B cell (primary cell): ENCODE measurements around the gene LMF2. TPM values are rescaled to one million over a fixed set of nuclear protein-coding genes. Genes with fewer than 3 reads are reported as not detected.

ENCODE experiments used
- ATAC-seq: fragments of 200-7000 bp; cut with Tn5 transposase; one replicate; pipeline ENCODE4 v1.10.0; 2021; ENCODE audit warnings: low read depth, mild to moderate bottlenecking, moderate number of reproducible peaks, moderate library complexity
- CTCF ChIA-PET: fragments of 350-600 bp; sonication (Branson Sonifier 250); formaldehyde crosslinking; loops from one replicate; lab custom pipeline; 2021; ENCODE audit warnings: antibody characterized with exemption, inconsistent platforms; lab: Charles Lee
- POLR2A ChIA-PET: fragments of 350-600 bp; sonication (Branson Sonifier 250); formaldehyde crosslinking; loops from one replicate; lab custom pipeline; 2021; ENCODE audit warnings: antibody characterized with exemption; lab: Charles Lee
- DNase-seq: peaks from one replicate; pipeline ENCODE4 v3.0.0; 2013
- H2AFZ ChIP-seq: 2 replicates; pipeline ENCODE4 v1.6.1; 2012; ENCODE audit warnings: mild to moderate bottlenecking, low read depth, low read length; ENCODE audit not compliant: insufficient read depth, poor library complexity, severe bottlenecking
- H3K27ac ChIP-seq, 2 donors: 1 replicate in 1 of 2; 2 replicates in 1 of 2; pipeline ENCODE4 v1.5.1; 2012 to 2013; ENCODE audit warnings: low read length in 2 of 2, mild to moderate bottlenecking in 2 of 2, moderate library complexity in 1 of 2
- H3K27me3 ChIP-seq, 4 experiments: fragments of 200-600 bp in 1 of 4; sonication (generic) in 1 of 4; replicated peaks in 1 of 4; 1 replicate in 2 of 4; 2 replicates in 2 of 4; pipeline versions ENCODE4 v1.6.1 to v1.7.0; 2013 to 2016; ENCODE audit warnings: low read length in 3 of 4, mild to moderate bottlenecking in 2 of 4, mixed read lengths in 1 of 4, moderate library complexity in 1 of 4; ENCODE audit not compliant: insufficient read depth in 4 of 4, control insufficient read depth in 3 of 4; ENCODE audit errors: control extremely low read depth in 1 of 4
- H3K36me3 ChIP-seq, 2 experiments: replicated peaks in 1 of 2; 1 replicate in 1 of 2; 2 replicates in 1 of 2; pipeline versions ENCODE4 v1.6.1 to v1.7.1; 2013; ENCODE audit warnings: low read length in 1 of 2; ENCODE audit not compliant: insufficient read depth in 2 of 2, control insufficient read depth in 1 of 2; ENCODE audit errors: control extremely low read depth in 1 of 2, extremely low read depth in 1 of 2
- H3K4me1 ChIP-seq, 2 donors: fragments of 200-600 bp in 1 of 2; sonication (generic) in 1 of 2; 1 replicate in 1 of 2; 2 replicates in 1 of 2; pipeline versions ENCODE4 v1.5.1 to v1.6.1; 2013 to 2017; ENCODE audit warnings: low read length in 2 of 2; ENCODE audit not compliant: control insufficient read depth in 2 of 2, insufficient read depth in 2 of 2
- H3K4me2 ChIP-seq: replicated peaks from 2 replicates; pipeline ENCODE3; 2012; ENCODE audit warnings: mild to moderate bottlenecking, low read depth, low read length; ENCODE audit not compliant: poor library complexity, severe bottlenecking
- H3K4me3 ChIP-seq, 5 experiments: fragments of 200-600 bp in 1 of 5; sonication (generic) in 1 of 5; 1 replicate in 3 of 5; 2 replicates in 2 of 5; pipeline versions ENCODE4 v1.5.1 to v1.7.0; 2011 to 2016; ENCODE audit warnings: low read length in 4 of 5, mild to moderate bottlenecking in 4 of 5, low read depth in 2 of 5, control low read depth in 1 of 5, moderate library complexity in 1 of 5; ENCODE audit not compliant: insufficient read depth in 1 of 5; ENCODE audit errors: control extremely low read depth in 1 of 5, extremely low read depth in 1 of 5
- H3K79me2 ChIP-seq: fragments of 200-600 bp; sonication (generic); one replicate; pipeline ENCODE4 v1.6.0; 2016; ENCODE audit warnings: low read length; ENCODE audit not compliant: control insufficient read depth, insufficient read depth
- H3K9ac ChIP-seq: fragments of 200-600 bp; sonication (generic); 2 replicates; pipeline ENCODE4 v1.6.1; 2017; ENCODE audit warnings: mild to moderate bottlenecking, low read length, moderate library complexity
- H3K9me3 ChIP-seq, 3 donors: one replicate each; pipeline versions ENCODE4 v1.6.1 to v1.7.1; 2013; ENCODE audit warnings: low read length in 2 of 3; ENCODE audit not compliant: control insufficient read depth in 2 of 3, insufficient read depth in 1 of 3; ENCODE audit errors: control extremely low read depth in 1 of 3
- H4K20me1 ChIP-seq: 2 replicates; pipeline ENCODE4 v1.6.0; 2012; ENCODE audit warnings: mild to moderate bottlenecking, low read length; ENCODE audit not compliant: insufficient read depth, control insufficient read depth, poor library complexity, severe bottlenecking
- H3K27ac Mint-ChIP-seq: one replicate; pipeline ENCODE4 v1.8.0; 2021; ENCODE audit warnings: mixed read lengths
- H3K27me3 Mint-ChIP-seq: one replicate; pipeline ENCODE4 v1.8.0; 2021; ENCODE audit warnings: mixed read lengths
- H3K4me1 Mint-ChIP-seq: one replicate; pipeline ENCODE4 v1.8.0; 2021; ENCODE audit warnings: mixed read lengths
- H3K4me3 Mint-ChIP-seq: one replicate; pipeline ENCODE4 v1.8.0; 2021; ENCODE audit warnings: mixed read lengths
- H3K9me3 Mint-ChIP-seq: one replicate; pipeline ENCODE4 v1.8.0; 2022; ENCODE audit warnings: mixed read lengths; ENCODE audit not compliant: insufficient read depth
- EZH2 ChIP-seq: IDR thresholded peaks from 2 replicates; pipeline ENCODE4 v1.6.1; 2012; ENCODE audit warnings: borderline replicate concordance, low read depth, mild to moderate bottlenecking, moderate library complexity, low read length; ENCODE audit not compliant: insufficient read depth, poor library complexity, severe bottlenecking
- WGBS: methylation state at CpG from one replicate; pipeline ENCODE4 v1.1.5; 2013; ENCODE audit warnings: missing lambda C conversion rate; ENCODE audit not compliant: insufficient coverage; 5-methylcytosine and 5-hydroxymethylcytosine counted together
- intact Hi-C: fragments of 100-400 bp; cut with micrococcal nuclease; formaldehyde crosslinking; loops from one replicate; pipeline ENCODE4 v1.10.0; 2022
- polyA plus RNA-seq: library from polyadenylated mRNA; depleted of rRNA; stranded (reverse); fragments of >200 nt; gene quantifications from 2 replicates; pipeline ENCODE4 v1.2.3, GENCODE V29; 2012
- total RNA-seq, 2 donors: library from RNA; stranded (reverse); fragments of 120-200 nt in 1 of 2; gene quantifications; 1 replicate in 1 of 2; 2 replicates in 1 of 2; pipeline versions ENCODE4 v1.2.3 to v1.2.4, GENCODE V29; 2013 to 2022
- TF ChIP-seq, protein P1 (sequence below): fragments of 200-600 bp; IDR thresholded peaks from one replicate; pipeline ENCODE4 v1.8.0; 2022; ENCODE audit warnings: antibody characterized with exemption, mild to moderate bottlenecking

LMF2 gene
- total and polyA plus RNA-seq, 2 donors (not counting 1 experiment from before 2014, with no cell fraction given): 128 to 316 TPM

DNA sequence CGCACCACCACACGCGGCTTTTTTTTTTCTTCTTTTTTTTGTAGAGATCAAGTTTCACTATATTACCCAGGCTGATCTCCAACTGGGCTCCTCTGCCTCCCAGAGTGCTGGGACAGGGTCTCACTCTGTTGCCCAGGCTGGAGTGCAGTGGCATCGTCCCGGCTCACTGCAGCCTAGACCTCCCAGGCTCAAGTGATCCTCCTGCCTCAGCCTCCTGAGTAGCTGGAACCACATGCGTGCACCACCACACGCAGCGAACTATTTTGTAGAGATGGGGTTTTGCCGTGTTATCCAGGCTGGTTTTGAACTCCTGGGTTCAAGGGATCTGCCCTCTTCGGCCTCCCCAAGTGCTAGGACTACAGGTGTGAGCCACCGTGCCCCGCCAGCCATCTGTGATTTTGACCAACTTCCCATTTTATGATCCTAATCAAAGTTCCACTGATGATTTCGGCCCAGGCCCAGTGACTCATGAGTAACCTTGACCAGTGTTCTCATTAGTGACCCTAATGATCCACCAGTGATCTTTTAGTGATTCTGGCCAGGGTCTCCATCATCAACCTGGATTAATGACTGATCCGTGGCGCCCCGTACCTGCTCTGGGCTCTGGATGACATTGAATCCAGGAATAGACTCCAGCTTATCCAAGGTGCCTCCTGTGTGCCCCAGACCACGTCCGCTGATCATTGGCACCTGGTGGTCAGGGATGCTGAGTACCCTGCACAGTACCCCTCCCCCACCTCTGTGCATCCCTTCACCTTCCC lies 20.6 kb upstream of the LMF2 start:
- Histone ChIP-seq H4K20me1 (peaks cover 20% of the 10 kb centered on the region), H3K27me3 (no peaks in the 10 kb centered on the region), H3K36me3 (peaks cover 0 to 7% of the 10 kb centered on the region in 2 experiments), H3K4me1 (peaks cover 26 to 63% of the 10 kb centered on the region in 2 donors), H2AFZ (no peak overlapping the region), H3K27ac (peak overlapping the region; percentile 81 to 99), H3K79me2 (peaks cover 31% of the 10 kb centered on the region), H3K4me3 (no peak overlapping the region), H3K9me3 (peaks cover 0 to 9% (median 0%) of the 10 kb centered on the region in 3 donors), H3K9ac (no peak overlapping the region), H3K4me2 (peak overlapping the region; percentile 84)
- no peaks in the 10 kb centered on the region for H3K27me3 Mint-ChIP-seq
- H3K4me1 Mint-ChIP-seq: peaks cover 41% of the 10 kb centered on the region
- intact Hi-C loops: loop anchor here (2.0 to 5.0 kb wide), 2 partner anchors 17 to 56 kb away; partner anchors contain the start of gene KLHDC7B
- CTCF ChIA-PET: interaction anchor here (1.0 to 5.5 kb wide), 8 partner anchors 11 to 93 kb away, joined by 3 to 81 read pairs (median 12); partner anchors contain the start of genes KLHDC7B and SYCE3
- POLR2A ChIA-PET: interaction anchor here (0.6 to 5.4 kb wide), 8 partner anchors 13 to 93 kb away, joined by 3 to 104 read pairs (median 12); partner anchors contain the start of genes KLHDC7B, LMF2, NCAPH2 and SYCE3
- ATAC-seq: no peak
- H3K27ac Mint-ChIP-seq: peak overlapping the region; percentile 91
- no peaks in the 10 kb centered on the region for H3K9me3 Mint-ChIP-seq
- TF ChIP-seq EZH2: no peak
- TF ChIP-seq, protein P1, sequence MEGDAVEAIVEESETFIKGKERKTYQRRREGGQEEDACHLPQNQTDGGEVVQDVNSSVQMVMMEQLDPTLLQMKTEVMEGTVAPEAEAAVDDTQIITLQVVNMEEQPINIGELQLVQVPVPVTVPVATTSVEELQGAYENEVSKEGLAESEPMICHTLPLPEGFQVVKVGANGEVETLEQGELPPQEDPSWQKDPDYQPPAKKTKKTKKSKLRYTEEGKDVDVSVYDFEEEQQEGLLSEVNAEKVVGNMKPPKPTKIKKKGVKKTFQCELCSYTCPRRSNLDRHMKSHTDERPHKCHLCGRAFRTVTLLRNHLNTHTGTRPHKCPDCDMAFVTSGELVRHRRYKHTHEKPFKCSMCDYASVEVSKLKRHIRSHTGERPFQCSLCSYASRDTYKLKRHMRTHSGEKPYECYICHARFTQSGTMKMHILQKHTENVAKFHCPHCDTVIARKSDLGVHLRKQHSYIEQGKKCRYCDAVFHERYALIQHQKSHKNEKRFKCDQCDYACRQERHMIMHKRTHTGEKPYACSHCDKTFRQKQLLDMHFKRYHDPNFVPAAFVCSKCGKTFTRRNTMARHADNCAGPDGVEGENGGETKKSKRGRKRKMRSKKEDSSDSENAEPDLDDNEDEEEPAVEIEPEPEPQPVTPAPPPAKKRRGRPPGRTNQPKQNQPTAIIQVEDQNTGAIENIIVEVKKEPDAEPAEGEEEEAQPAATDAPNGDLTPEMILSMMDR: no peak
- peak overlapping the region; percentile 86 for H3K4me3 Mint-ChIP-seq
- peak; percentile 42 for DNase-seq
- 94% methylated on average over 13 of the region's 18 CpGs for whole genome bisulfite sequencing
